Measurements from ENCODE around the gene ZNF620. TPM values are rescaled to one million over a fixed set of nuclear protein-coding genes. Genes with fewer than 3 reads are reported as not detected.

Gene ZNF620
- total RNA-seq, 1 experiment from 2014 or later: 27.1 TPM

DNA sequence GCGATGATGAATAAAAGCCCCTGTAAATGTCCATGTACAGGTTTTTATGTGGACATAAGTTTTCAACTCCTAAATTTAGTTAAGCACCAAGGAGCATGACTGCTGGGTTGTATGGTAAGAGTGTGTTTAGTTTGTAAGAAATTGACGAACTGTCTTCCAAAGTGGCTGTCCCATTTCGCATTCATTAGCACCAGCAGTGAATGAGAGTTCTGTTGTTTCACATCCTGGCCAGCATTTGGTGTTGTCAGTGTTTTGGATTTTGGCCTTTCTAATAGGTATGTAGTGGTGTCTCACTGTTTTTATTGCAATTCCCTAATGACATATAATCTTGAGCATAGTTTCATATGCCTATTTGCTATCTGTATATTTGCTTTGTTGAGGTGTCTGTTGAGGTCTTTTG lies 22.6 kb downstream of the ZNF620 start:
- H3K36me3 Mint-ChIP-seq (ENCODE audit: insufficient read depth in 1 of 3, low read depth in 3 of 3): peaks cover 54 to 70% (median 65%) of the 10 kb centered on the region in 3 experiments
- H3K23me2 ChIP-seq (ENCODE audit: insufficient read length, low read depth, low read length, poor library complexity, severe bottlenecking): peaks cover 11% of the 10 kb centered on the region
- H3K56ac ChIP-seq (ENCODE audit: insufficient read length, low read depth, low read length): no peak overlapping the region
- no peaks in the 10 kb centered on the region for H3K79me2 ChIP-seq (ENCODE audit: insufficient read depth, low read length)
- no peaks in the 10 kb centered on the region for H3K27me3 Mint-ChIP-seq (ENCODE audit: low read depth)
- H2AK5ac ChIP-seq (ENCODE audit: insufficient read length, low read length): no peak overlapping the region
- no peak overlapping the region for H2BK5ac ChIP-seq (ENCODE audit: insufficient read length, low read length)
- no peak overlapping the region for H4K8ac ChIP-seq (replicated peaks; ENCODE audit: insufficient read length, low read depth, low read length)
- H3K4me1 Mint-ChIP-seq: peaks cover 12 to 18% of the 10 kb centered on the region in 2 experiments
- no peak overlapping the region for H3K27ac Mint-ChIP-seq
- H2BK15ac ChIP-seq (ENCODE audit: low read depth, low read length): no peak overlapping the region
- no CpG with 5 or more reads among the region's 3 CpGs for WGBS (ENCODE audit: extremely low coverage, insufficient read length, low lambda C conversion rate)
- no peak overlapping the region for H3K4ac ChIP-seq (ENCODE audit: low read depth, low read length)
- H3T11ph ChIP-seq (ENCODE audit: low read length): no peak overlapping the region
- H3K9me3 ChIP-seq (ENCODE audit: control insufficient read depth, low read depth, low read length): peaks cover 13% of the 10 kb centered on the region
- no peaks in the 10 kb centered on the region for H3K27me3 ChIP-seq (ENCODE audit: insufficient read depth, low read length)
- no peaks in the 10 kb centered on the region for H4K20me1 ChIP-seq (ENCODE audit: control insufficient read depth, insufficient read depth, insufficient read length)
- H3K27ac ChIP-seq (ENCODE audit: insufficient read length, low read depth, low read length): no peak overlapping the region
- DNase-seq: no peak
- H3K4me3 Mint-ChIP-seq: no peak overlapping the region
- H2BK12ac ChIP-seq (ENCODE audit: insufficient read length, low read depth, low read length): no peak overlapping the region
- no peak overlapping the region for H2BK20ac ChIP-seq (ENCODE audit: low read depth, low read length, poor library complexity, severe bottlenecking)
- peaks cover 2% of the 10 kb centered on the region for H3K79me1 ChIP-seq (ENCODE audit: insufficient read depth, low read depth, low read length, poor library complexity, severe bottlenecking)
- H2AFZ ChIP-seq (ENCODE audit: low read length): no peak overlapping the region
- no peak overlapping the region for H3K4me2 ChIP-seq (ENCODE audit: insufficient read depth, insufficient read length, low read length)
- H3K14ac ChIP-seq (ENCODE audit: insufficient read depth, low read length): no peak overlapping the region
- no peak overlapping the region for H3K9ac ChIP-seq (ENCODE audit: extremely low read depth, insufficient read length, low read length)
- H3K9me3 Mint-ChIP-seq: peaks cover 3 to 9% of the 10 kb centered on the region in 2 experiments; a peak in 2 of 5 replicates
- no peak overlapping the region for H4K91ac ChIP-seq (ENCODE audit: insufficient read length, low read depth, low read length)
- TF ChIP-seq, protein P1, sequence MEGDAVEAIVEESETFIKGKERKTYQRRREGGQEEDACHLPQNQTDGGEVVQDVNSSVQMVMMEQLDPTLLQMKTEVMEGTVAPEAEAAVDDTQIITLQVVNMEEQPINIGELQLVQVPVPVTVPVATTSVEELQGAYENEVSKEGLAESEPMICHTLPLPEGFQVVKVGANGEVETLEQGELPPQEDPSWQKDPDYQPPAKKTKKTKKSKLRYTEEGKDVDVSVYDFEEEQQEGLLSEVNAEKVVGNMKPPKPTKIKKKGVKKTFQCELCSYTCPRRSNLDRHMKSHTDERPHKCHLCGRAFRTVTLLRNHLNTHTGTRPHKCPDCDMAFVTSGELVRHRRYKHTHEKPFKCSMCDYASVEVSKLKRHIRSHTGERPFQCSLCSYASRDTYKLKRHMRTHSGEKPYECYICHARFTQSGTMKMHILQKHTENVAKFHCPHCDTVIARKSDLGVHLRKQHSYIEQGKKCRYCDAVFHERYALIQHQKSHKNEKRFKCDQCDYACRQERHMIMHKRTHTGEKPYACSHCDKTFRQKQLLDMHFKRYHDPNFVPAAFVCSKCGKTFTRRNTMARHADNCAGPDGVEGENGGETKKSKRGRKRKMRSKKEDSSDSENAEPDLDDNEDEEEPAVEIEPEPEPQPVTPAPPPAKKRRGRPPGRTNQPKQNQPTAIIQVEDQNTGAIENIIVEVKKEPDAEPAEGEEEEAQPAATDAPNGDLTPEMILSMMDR (conservative IDR thresholded peaks at IDR 0.05): no peak
- H2BK120ac ChIP-seq (ENCODE audit: low read depth, low read length, poor library complexity, severe bottlenecking): no peak overlapping the region
- no peak overlapping the region for H3K23ac ChIP-seq (ENCODE audit: insufficient read length, low read depth, low read length)
- H3K4me1 ChIP-seq (ENCODE audit: insufficient read depth, low read length): no peaks in the 10 kb centered on the region
- no peak overlapping the region for H4K5ac ChIP-seq (ENCODE audit: insufficient read length, low read depth, low read length)
- no peak overlapping the region for H3K18ac ChIP-seq (ENCODE audit: insufficient read length, low read depth, low read length)

Measured in H9 (cell line).